Thyroid gland (tissue), 4 donors: ENCODE measurements around the gene COL6A2.

Experiments
- CTCF ChIP-seq, 6 experiments: fragments of 200-600 bp in 3 of 6; fragments of 450-650 bp in 3 of 6; sonication (generic) in 3 of 6; IDR thresholded peaks; one replicate each; pipeline ENCODE4 v1.5.1; 2016 to 2019; ENCODE audit warnings: antibody characterized with exemption in 6 of 6, mild to moderate bottlenecking in 2 of 6, inconsistent platforms in 1 of 6, moderate library complexity in 1 of 6
- POLR2A ChIP-seq, 2 donors: fragments of 450-650 bp; IDR thresholded peaks; one replicate each; pipeline ENCODE4 v1.6.1; 2017; ENCODE audit warnings: antibody characterized with exemption in 2 of 2, mild to moderate bottlenecking in 2 of 2, moderate library complexity in 1 of 2

- TF ChIP-seq CTCF (IDR thresholded peaks at IDR 0.05): no peak
- no peak for TF ChIP-seq POLR2A (IDR thresholded peaks at IDR 0.05)
These were observed 26.8 kb upstream of the COL6A2 start for GRCh38 chr21:46071082-46071481.
